Right lobe of liver (tissue), 6 donors: ENCODE results near the gene SSB. TPM values are rescaled to one million over a fixed set of nuclear protein-coding genes. Genes with fewer than 3 reads are reported as not detected.

Experiments
- ATAC-seq, 4 donors: fragments of 200-7000 bp; cut with Tn5 transposase; one replicate each; pipeline ENCODE4 v1.9.1; 2020; ENCODE audit warnings: mild to moderate bottlenecking in 4 of 4, moderate library complexity in 4 of 4
- DNase-seq, 3 donors: peaks; one replicate each; pipeline ENCODE4 v3.0.0-alpha.2; 2020
- H3K27ac ChIP-seq, 3 donors: fragments of 200-600 bp; one replicate each; pipeline ENCODE4 v1.8.0; 2022
- H3K27me3 ChIP-seq, 2 donors: fragments of 200-600 bp; one replicate each; pipeline ENCODE4 v1.8.0; 2022
- H3K36me3 ChIP-seq, 4 donors: fragments of 200-600 bp; sonication (generic) in 1 of 4; one replicate each; pipeline versions ENCODE4 v1.5.1 to v1.8.0; 2017 to 2022; ENCODE audit warnings: control low read depth in 1 of 4
- H3K4me1 ChIP-seq, 4 donors: fragments of 200-600 bp; sonication (generic) in 1 of 4; one replicate each; pipeline versions ENCODE4 v1.5.1 to v1.8.0; 2017 to 2022; ENCODE audit warnings: control low read depth in 1 of 4
- H3K4me3 ChIP-seq, 3 donors: fragments of 200-600 bp; one replicate each; pipeline ENCODE4 v1.8.0; 2022
- H3K9me3 ChIP-seq, 4 donors: fragments of 200-600 bp; sonication (generic) in 1 of 4; one replicate each; pipeline versions ENCODE4 v1.5.1 to v1.8.0; 2017 to 2022; ENCODE audit warnings: control low read depth in 1 of 4
- CTCF ChIP-seq, 4 donors: fragments of 200-600 bp in 3 of 4; fragments of 450-650 bp in 1 of 4; IDR thresholded peaks; one replicate each; pipeline versions ENCODE4 v1.5.1 to v1.8.0; 2016 to 2022; ENCODE audit warnings: antibody characterized with exemption in 4 of 4, mild to moderate bottlenecking in 2 of 4
- POLR2A ChIP-seq: fragments of 450-650 bp; IDR thresholded peaks from one replicate; pipeline ENCODE4 v1.6.1; 2017; ENCODE audit warnings: antibody characterized with exemption, mild to moderate bottlenecking
- WGBS: methylation state at CpG from one replicate; pipeline ENCODE4 v1.1.6; 2018; ENCODE audit warnings: low coverage, low lambda C conversion rate; ENCODE audit not compliant: insufficient coverage; ENCODE audit errors: missing lambda C conversion rate; 5-methylcytosine and 5-hydroxymethylcytosine counted together
- intact Hi-C, 2 donors: fragments of 100-400 bp; cut with DNase I; formaldehyde crosslinking; loops; one replicate each; pipeline versions ENCODE4 v1.11.2 to v1.14.1; 2022
- total RNA-seq, 6 experiments: library from RNA; depleted of rRNA in 2 of 6; stranded (reverse); fragments of >200 nt in 2 of 6; fragmentation: NEBNext Ultra II Directional in 3 of 6; extraction: Animal tissue kit (Norgen Biotek cat#: 25700) in 3 of 6; gene quantifications; one replicate each; pipeline versions ENCODE4 v1.1.0 to v1.2.4, GENCODE V29; 2016 to 2023
- donor health status: DM: no; HTN: yes; CAD: no.
- donor health status: DM: no; HTN: no; CAD: no.
- donor health status: DM: no; HTN: no; CAD: no.
- donor health status: DM: no; HTN: yes; CAD: no.
- donor health status: DM: no; HTN: yes; CAD: no.

The SSB gene
- total RNA-seq, 6 experiments from 2014 or later: 16.5 to 41.3 (median 33.2) TPM

- H3K9me3 ChIP-seq: no peaks in the 10 kb centered on the region
- no peaks in the 10 kb centered on the region for H3K36me3 ChIP-seq
- no peak for TF ChIP-seq POLR2A
- no peak for TF ChIP-seq CTCF (IDR thresholded peaks at IDR 0.05)
- intact Hi-C loops: no loop called here
- no peaks in the 10 kb centered on the region for H3K27me3 ChIP-seq
- no peak overlapping the region for H3K27ac ChIP-seq
- 97% methylated on average over 4 of the region's 4 CpGs for WGBS
- no peak for DNase-seq
- no peak for ATAC-seq
- H3K4me3 ChIP-seq: no peak overlapping the region
- H3K4me1 ChIP-seq: no peaks in the 10 kb centered on the region
Observed at GRCh38 chr2:169859423-169859822, 60.8 kb downstream of the SSB start.

GRCh38 chr2:169860149-169860548 lies 61.5 kb downstream of the SSB start:
- ATAC-seq: no peak

More at GRCh38 chr2:169860149-169860548, 61.5 kb downstream of the SSB start:
- Histone ChIP-seq H3K27ac (no peak overlapping the region), H3K4me3 (no peak overlapping the region), H3K9me3 (no peaks in the 10 kb centered on the region), H3K27me3 (no peaks in the 10 kb centered on the region), H3K36me3 (no peaks in the 10 kb centered on the region), H3K4me1 (no peaks in the 10 kb centered on the region)
- intact Hi-C loops: no loop called here
- TF ChIP-seq CTCF (IDR thresholded peaks at IDR 0.05) (no peak), POLR2A (no peak)
- no peak for DNase-seq
- 90% methylated on average over 4 of the region's 4 CpGs for WGBS

Other genes starting within 250 kb of the SSB start
- gene FASTKD1, start 225.0 kb upstream of the SSB start, total RNA-seq: 10 to 100 TPM; 11.6 to 21.1 (median 13.4) TPM
- gene PPIG, start 214.5 kb upstream of the SSB start, total RNA-seq: 10 to 100 TPM; 15.1 to 27.7 (median 23.8) TPM
- gene CFAP210, start 104.5 kb upstream of the SSB start, total RNA-seq: under 1 TPM in 1 of 6 experiments, not detected in 5; 0.86 TPM
- 1 to 10 TPM; 1.8 to 5.6 (median 2.8) TPM for gene PHOSPHO2, start 104.4 kb upstream of the SSB start, total RNA-seq
- gene KLHL23, start 65.0 kb upstream of the SSB start, total RNA-seq: 1 to 10 TPM; 4.7 to 6.6 (median 6.0) TPM
- 10 to 100 TPM; 18.4 to 26.7 (median 20.7) TPM for gene METTL5, start 26.0 kb downstream of the SSB start, total RNA-seq
- gene UBR3, start 28.6 kb downstream of the SSB start, total RNA-seq: 10 to 100 TPM; 25.3 to 37.3 (median 29.9) TPM